Caco-2 (cell line): ENCODE measurements around the gene TMEM198. TPM values are rescaled to one million over a fixed set of nuclear protein-coding genes. Genes with fewer than 3 reads are reported as not detected.
A peak's percentile ranks its signal among the peaks of the same experiment; 100 is the strongest.

Experiments
- BruUV-seq: library from RNA; stranded (reverse); fragments of 400-500 nt; replicated peaks from 2 replicates; lab custom pipeline; 2021; lab: Mats Ljungman, UMichigan
- CTCF ChIA-PET: fragments of 300-600 bp; sonication (Branson Sonifier 250); formaldehyde crosslinking; loops from one replicate; lab custom pipeline; 2022; ENCODE audit warnings: antibody characterized with exemption; lab: Charles Lee
- POLR2A ChIA-PET: fragments of 300-600 bp; sonication (Branson Sonifier 250); formaldehyde crosslinking; loops from one replicate; lab custom pipeline; 2022; ENCODE audit warnings: antibody characterized with exemption; lab: Charles Lee
- DNase-seq, 2 experiments: peaks; one replicate each; pipeline versions ENCODE4 v3.0.0 to v3.0.0-alpha.2; 2020 to 2022
- H3K27me3 ChIP-seq: replicated peaks from 2 replicates; pipeline ENCODE4 v1.6.0; 2011; ENCODE audit warnings: low read length; ENCODE audit not compliant: control insufficient read depth, insufficient read depth
- H3K36me3 ChIP-seq: 2 replicates; pipeline ENCODE4 v1.5.1; 2011; ENCODE audit warnings: low read length; ENCODE audit not compliant: control insufficient read depth, insufficient read depth
- H3K4me1 ChIP-seq: fragments of 250-450 bp; sonication (Bioruptor Pico); 2 replicates; pipeline ENCODE4 v1.5.1; 2020; ENCODE audit warnings: mild to moderate bottlenecking
- H3K4me3 ChIP-seq: 2 replicates; pipeline ENCODE4 v1.5.1; 2011; ENCODE audit warnings: low read depth, mild to moderate bottlenecking, control low read depth, low read length
- H3K9me3 ChIP-seq: fragments of 250-450 bp; sonication (Bioruptor Pico); 2 replicates; pipeline ENCODE4 v1.5.1; 2020; ENCODE audit warnings: mild to moderate bottlenecking, moderate library complexity
- H3K27ac Mint-ChIP-seq: one replicate; pipeline ENCODE4 v1.8.0; 2022; ENCODE audit warnings: mixed read lengths; ENCODE audit not compliant: unreplicated experiment
- H3K27me3 Mint-ChIP-seq: one replicate; pipeline ENCODE4 v1.8.0; 2022; ENCODE audit warnings: mixed read lengths; ENCODE audit not compliant: insufficient read depth, unreplicated experiment
- H3K36me3 Mint-ChIP-seq: one replicate; pipeline ENCODE4 v1.8.0; 2022; ENCODE audit warnings: mild to moderate bottlenecking, mixed read lengths; ENCODE audit not compliant: insufficient read depth, unreplicated experiment
- H3K4me1 Mint-ChIP-seq: one replicate; pipeline ENCODE4 v1.8.0; 2022; ENCODE audit warnings: low read depth, mixed read lengths; ENCODE audit not compliant: unreplicated experiment
- H3K4me3 Mint-ChIP-seq: one replicate; pipeline ENCODE4 v1.8.0; 2022; ENCODE audit warnings: mild to moderate bottlenecking, moderate library complexity, mixed read lengths; ENCODE audit not compliant: unreplicated experiment
- H3K9me3 Mint-ChIP-seq: one replicate; pipeline ENCODE4 v1.8.0; 2022; ENCODE audit warnings: mixed read lengths; ENCODE audit not compliant: unreplicated experiment
- CTCF ChIP-seq, 2 experiments: fragments of 200-600 bp in 1 of 2; IDR thresholded peaks; 1 replicate in 1 of 2; 2 replicates in 1 of 2; pipeline versions ENCODE4 v1.5.1 to v1.8.0; 2011 to 2022; ENCODE audit warnings: antibody characterized with exemption in 1 of 2, control low read depth in 1 of 2, inconsistent platforms in 1 of 2, low read depth in 1 of 2, low read length in 1 of 2, mild to moderate bottlenecking in 1 of 2, moderate library complexity in 1 of 2; ENCODE audit not compliant: insufficient read depth in 1 of 2, severe bottlenecking in 1 of 2, unreplicated experiment in 1 of 2
- intact Hi-C: fragments of 100-400 bp; cut with micrococcal nuclease; formaldehyde crosslinking; loops from one replicate; pipeline ENCODE4 v1.10.0; 2022; ENCODE audit not compliant: unreplicated experiment
- total RNA-seq: library from RNA; stranded (reverse); gene quantifications from 2 replicates; pipeline ENCODE4 v1.2.3, GENCODE V29; 2022

The TMEM198 gene
- total RNA-seq, 1 experiment from 2014 or later = 8.5 TPM

- Mint-ChIP-seq H3K4me3 (no peak overlapping the region), H3K27me3 (no peaks in the 10 kb centered on the region), H3K27ac (no peak overlapping the region), H3K36me3 (no peaks in the 10 kb centered on the region), H3K4me1 (peaks cover 7% of the 10 kb centered on the region), H3K9me3 (no peaks in the 10 kb centered on the region)
- ChIA-PET POLR2A (no interaction called here), CTCF (interaction anchor here (2.8 kb wide), 1 partner anchor 24 kb away, joined by 14 read pairs; no protein-coding TSS in a partner anchor)
- Histone ChIP-seq H3K27me3 (no peaks in the 10 kb centered on the region), H3K4me3 (no peak overlapping the region), H3K36me3 (no peaks in the 10 kb centered on the region; the same call in 1 of the 2 replicates), H3K9me3 (no peaks in the 10 kb centered on the region), H3K4me1 (peaks cover 4% of the 10 kb centered on the region)
- BruUV-seq = TSS peak; percentile 15
- TF ChIP-seq CTCF (IDR thresholded peaks at IDR 0.05; ENCODE audit: insufficient read depth in 1 of 2, low read depth in 1 of 2, low read length in 1 of 2, severe bottlenecking in 1 of 2, unreplicated experiment in 1 of 2) = no peak
- no peak for DNase-seq
- intact Hi-C loops = no loop called here
Observed at GRCh38 chr2:219506153-219506801, 37.6 kb upstream of the TMEM198 start.

- Histone ChIP-seq H3K4me3 (no peak overlapping the region), H3K4me1 (peaks cover 4% of the 10 kb centered on the region), H3K36me3 (no peaks in the 10 kb centered on the region; the same call in 1 of the 2 replicates), H3K9me3 (no peaks in the 10 kb centered on the region), H3K27me3 (0 out of 2 replicates have a peak, but pooled peaks cover under 1% of the 10 kb centered on the region)
- ChIA-PET CTCF (interaction anchor here (1.6 to 2.8 kb wide), 2 partner anchors 11 to 23 kb away, joined by 10 to 14 read pairs; a partner anchor contains a TSS), POLR2A (interaction anchor here (1.0 kb wide), 1 partner anchor 9 kb away, joined by 6 read pairs; the partner anchor contains the start of gene GMPPA)
- Mint-ChIP-seq H3K27me3 (peaks cover 2% of the 10 kb centered on the region), H3K4me3 (no peak overlapping the region), H3K27ac (no peak overlapping the region), H3K36me3 (no peaks in the 10 kb centered on the region), H3K4me1 (peaks cover 7% of the 10 kb centered on the region), H3K9me3 (no peaks in the 10 kb centered on the region)
- intact Hi-C loops = no loop called here
- DNase-seq = no peak
- BruUV-seq = no TSS peak
- no peak for TF ChIP-seq CTCF (IDR thresholded peaks at IDR 0.05; ENCODE audit: insufficient read depth in 1 of 2, low read depth in 1 of 2, low read length in 1 of 2, severe bottlenecking in 1 of 2, unreplicated experiment in 1 of 2)
Observed at GRCh38 chr2:219506802-219507526, 36.9 kb upstream of the TMEM198 start.
